NOMO-1 treated with DMSO at 0.1 percent for 48 hours (cell line): ENCODE measurements around the gene TPO.
"Not testable (repeated sequence)": the region's sequence is repeated elsewhere in the genome, so short reads cannot be mapped to it uniquely, and the experiment has no call there.

Experiments
- DNase-seq: peaks from one replicate; lab custom pipeline; 2025; ENCODE audit not compliant: unreplicated experiment; lab: John Stamatoyannopoulos, UW

TPO gene

DNA sequence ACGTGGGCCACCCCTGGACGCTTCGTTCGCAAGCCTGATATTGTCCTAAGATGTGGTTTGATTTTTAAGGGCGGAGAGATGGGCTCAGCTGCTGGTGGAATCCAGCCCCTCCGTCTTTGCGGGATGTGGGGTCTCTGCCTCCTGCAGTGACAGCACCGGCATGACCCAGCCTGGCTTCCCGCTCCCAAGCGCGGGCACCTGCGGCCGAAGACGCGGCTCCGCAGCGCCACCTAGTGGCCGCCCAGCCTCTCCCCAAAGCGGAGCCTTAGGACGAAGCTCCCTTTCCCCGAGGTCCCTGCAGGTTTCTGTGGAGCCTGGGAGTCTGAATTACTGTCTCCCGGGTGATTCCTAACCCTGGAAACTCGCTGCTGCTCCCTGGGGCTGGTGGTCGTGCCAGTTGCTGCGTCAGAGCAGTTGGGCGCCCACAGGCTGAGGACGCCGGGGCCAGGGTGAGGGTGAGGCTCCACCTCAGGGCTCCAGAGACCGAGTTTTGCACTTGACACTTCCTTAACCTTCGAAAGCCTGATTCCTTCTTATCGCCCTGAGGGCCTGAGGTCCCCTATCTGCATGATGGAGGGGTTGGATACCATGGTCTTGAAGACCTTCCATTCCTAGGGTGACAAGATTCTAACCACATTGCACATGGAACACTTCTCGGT is 137.5 kb downstream of the TPO start:
- DNase-seq = peak; percentile 27

DNA sequence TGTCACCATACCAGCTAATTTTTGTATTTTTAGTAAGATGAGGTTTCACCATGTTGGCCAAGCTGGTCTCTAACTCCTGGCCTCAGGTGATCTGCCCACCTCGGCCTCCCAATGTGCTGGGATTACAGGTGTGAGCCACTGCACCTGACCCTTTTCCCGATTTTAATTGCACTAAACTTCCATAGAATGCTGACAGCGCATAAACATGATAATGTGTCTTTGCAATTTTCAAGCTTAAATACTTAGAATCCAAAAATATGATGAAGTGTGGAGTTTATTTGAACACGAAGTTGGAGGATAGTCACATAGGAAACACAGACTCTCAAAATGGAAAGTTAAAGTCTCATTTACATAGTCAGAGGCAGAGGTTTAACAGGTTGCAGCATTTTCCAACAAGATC is 138.6 kb downstream of the TPO start:
- DNase-seq = no peak

- no peak for DNase-seq
These were observed 139.3 kb downstream of the TPO start for GRCh38 chr2:1552611-1553010.

DNA sequence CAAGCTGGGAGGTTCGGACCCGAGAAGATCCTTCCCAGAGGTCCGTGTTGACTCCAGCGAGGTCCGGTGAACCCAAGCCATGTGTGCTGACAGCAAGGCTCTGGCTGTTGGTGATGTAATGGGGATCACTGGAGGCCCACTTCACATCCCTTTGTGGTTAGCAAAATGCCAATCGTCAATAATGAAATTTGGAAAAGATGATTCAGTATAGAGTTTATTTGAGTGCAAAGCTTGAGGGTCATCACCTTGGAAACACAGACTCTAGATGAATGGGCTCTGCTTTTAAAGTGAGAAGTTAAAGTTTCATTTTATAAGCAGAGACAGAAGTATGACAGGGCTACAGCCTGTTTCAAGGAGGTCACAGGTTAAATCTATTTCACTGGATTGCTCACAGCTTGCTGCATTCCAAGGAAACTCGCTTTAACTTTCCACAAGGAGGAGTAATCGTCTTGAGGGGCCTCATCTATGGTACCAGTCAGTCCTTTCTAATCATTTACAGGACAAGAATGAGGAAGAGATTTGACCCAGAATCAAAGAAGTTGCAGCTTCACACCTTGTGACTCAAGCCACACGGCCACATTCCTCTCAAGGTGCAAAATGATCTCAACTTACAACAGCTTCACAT is 140.5 kb downstream of the TPO start:
- no peak for DNase-seq

- no peak for DNase-seq
These were observed 143.0 kb downstream of the TPO start for GRCh38 chr2:1556286-1556685.

GRCh38 chr2:1556776-1557466 is 143.7 kb downstream of the TPO start:
- DNase-seq = no peak

DNA sequence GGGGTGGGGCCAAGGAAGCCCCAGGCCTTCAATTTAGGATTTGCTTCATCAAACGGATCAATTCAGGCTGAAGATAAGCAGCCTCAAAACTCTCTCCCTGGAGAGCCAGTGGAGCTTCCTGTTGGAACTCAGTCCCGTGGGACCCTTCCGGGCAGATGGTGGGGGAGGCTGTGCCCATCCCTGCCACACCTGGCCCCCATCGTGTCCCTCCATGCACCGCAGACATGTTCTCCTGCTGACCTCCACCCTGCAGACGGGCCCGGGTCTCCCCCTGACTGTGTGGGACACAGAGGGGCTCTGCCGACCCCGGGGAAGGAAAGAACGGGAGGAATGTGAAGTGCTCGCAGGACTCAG is 144.2 kb downstream of the TPO start:
- DNase-seq = no peak

DNA sequence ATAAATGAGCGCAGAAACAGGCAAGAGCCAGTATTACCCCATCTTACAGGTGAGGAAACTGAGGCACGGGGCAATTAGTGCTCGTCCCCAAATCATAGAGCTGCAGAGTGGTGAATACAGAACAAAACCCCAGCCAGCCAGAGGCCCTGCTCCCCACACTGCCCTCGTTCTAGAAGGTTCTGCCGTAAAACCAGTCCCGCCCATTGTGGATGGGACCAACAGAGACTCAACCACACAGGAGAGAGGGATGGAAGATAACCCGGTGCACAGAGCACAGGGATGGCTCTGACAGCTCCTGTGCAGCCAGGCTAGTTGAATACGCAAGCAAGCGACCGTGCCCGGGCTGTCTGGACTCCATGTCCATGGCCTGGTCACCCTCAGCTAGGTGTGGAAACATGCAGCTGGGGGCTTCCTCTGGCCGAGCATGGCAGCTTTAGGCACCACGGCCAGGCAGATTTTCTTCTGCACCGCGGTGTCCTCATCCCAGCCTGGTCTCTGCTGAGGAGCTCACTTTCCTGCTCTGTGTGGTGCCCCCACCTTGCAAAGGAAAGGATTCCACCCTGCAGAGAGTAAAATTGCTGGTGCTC is 146.4 kb downstream of the TPO start:
- DNase-seq = no peak

- DNase-seq = no peak
These were observed 148.0 kb downstream of the TPO start for GRCh38 chr2:1561259-1561658.

- no peak for DNase-seq
These were observed 148.7 kb downstream of the TPO start for GRCh38 chr2:1561811-1562421.

- no peak for DNase-seq
These were observed 150.0 kb downstream of the TPO start for GRCh38 chr2:1563084-1563857.

DNA sequence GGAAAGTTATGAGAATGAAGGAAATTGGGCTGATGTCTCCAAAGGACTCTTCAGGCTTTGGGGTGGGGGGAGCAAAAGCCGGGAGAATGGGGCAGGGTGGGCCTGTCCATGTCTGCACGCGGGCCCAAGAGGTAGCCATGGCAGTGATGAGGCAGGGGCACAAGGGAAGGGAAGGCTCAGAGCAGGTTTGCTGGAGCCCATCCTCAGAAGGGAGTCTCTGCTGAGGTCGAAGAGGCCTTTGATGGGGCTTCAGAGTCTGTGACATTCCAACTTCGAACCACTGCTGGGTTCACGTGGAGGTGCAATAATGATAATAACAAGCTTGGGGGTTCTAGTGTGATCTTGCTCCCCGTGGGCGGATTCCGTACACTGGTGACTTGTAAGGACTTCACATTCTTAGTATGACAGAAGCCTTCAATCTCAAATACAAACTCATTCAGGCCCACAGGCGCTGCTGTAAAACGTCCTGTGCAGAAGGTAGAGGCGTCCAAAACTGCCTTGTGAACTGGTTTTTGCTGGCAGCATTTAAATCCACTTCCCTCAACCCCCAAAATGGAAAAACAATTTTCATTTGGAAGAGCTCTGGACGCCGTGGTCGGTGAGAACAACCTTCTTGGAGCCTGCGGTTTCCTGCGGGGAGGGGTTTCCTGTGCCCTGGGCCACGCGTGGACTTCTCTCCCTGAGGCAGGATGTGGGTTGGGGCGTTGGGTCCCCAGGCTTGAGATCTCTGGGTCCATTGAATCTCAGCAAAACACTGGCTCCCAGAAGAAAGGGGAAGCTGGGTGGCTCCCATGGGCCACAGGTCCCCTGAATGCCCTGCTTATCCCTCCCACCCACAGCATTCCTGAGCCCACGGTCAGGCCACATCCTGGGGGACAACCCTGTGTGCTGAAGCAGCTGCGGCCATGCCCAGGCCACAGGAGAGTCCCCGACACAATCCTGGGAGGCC is 151.0 kb downstream of the TPO start:
- DNase-seq = no peak

DNA sequence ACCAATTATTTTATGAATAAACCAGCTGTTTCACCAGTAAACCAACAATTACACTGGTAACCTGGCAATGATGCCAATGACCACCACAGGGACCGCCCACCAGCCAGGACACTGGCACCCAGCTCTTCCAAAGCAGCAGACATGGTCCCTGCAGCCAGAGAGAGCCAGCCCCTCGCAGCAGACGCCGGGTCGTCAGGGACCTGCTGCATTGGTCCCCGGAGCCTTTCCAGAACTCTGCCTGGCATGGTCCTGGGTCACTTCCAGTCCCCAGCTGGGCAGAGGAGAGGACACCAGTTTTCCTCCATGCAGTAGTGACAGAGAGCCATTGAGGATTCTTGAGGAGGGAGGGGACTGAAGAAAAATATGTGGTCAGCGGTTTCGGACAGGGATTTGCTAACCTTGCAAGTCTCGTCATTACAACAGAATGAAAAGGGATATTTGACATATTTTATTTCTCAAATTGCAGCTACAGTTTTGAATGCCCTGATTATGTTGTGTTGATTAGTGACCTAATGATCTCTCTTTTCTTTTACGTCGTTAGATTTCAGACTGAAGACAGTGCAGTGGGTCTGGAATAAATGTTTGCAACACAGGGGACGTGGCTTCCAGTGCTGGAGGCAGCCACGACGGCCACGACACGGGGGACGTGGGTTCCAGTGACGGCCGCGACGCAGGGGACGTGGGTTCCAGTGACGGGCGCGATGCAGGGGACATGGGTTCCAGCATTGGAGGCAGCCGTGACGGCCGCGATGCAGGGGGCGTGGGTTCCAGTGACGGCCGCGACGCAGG is 154.5 kb downstream of the TPO start:
- DNase-seq = no peak

GRCh38 chr2:1568345-1568668 is 155.0 kb downstream of the TPO start:
- not testable (repeated sequence) for DNase-seq

GRCh38 chr2:1569879-1570450 is 156.7 kb downstream of the TPO start:
- DNase-seq = no peak

DNA sequence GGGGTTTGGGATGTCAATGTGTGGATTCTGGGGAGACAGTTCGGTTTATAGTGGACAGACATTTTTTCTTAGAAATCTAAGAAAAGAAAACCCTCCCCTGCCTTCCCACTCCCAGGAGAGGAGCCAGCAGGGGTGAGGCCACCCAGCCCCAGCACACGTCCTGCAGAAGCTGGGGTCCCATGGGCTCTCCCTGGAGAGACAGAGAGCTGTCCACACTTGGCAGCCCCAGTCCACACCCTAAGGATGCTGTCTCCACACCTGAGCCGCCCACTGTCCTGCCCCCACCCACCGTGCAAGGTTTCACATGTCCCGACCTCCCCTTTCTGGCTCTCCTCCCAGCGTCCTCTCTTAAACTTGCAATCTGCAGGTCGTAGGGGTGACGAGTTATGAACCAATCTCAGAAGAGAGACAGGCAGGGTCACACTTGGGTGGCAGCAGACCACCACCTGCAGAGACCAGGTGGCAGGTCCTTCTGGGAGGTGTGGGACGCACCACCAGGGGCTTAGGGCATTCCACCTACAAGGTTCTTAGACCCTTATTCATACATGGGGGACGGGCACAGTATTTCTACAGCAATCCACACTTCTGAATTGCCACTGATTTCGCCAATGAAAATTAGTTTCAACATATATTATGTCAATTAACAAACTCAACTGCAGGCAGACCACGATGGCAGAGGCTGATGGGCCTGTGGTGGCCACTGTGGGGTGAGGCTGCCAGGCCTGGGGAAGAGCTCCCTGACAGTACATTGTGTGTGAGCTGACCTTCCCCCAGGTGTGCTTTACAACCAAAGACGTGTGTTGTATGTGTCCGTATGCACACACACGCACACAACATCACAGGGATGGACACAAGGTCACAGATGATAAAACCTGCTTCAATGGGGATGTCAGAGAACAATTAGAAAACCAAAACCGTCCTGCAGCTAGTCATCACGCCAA is 158.5 kb downstream of the TPO start:
- no peak for DNase-seq

- no peak for DNase-seq
These were observed 159.4 kb downstream of the TPO start for GRCh38 chr2:1572638-1573037.

DNA sequence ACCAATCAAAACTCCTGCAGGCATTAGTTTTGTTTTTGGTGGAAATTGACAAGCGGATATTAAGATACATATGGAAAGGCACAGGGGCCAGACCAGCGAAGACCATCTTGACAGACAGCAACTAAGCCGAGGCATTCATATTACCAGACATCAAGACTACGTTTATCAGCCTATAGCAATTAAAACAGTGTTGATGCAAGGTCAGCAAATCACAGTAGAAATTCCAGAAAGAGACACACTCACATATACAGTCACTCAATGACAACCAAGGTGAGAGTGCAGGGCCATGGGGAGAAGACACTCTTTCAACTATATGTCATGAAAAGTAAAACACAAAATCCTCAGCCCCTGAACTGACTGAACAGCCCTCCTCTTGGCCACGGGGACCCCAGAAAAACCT is 164.6 kb downstream of the TPO start:
- DNase-seq = no peak
